Endothelial cell of umbilical vein (primary cell): ENCODE measurements around the gene BIN2. TPM values are rescaled to one million over a fixed set of nuclear protein-coding genes. Genes with fewer than 3 reads are reported as not detected.

ENCODE experiments used
- BruUV-seq: library from RNA; stranded (reverse); fragments of 400-500 nt; replicated peaks from 2 replicates; lab custom pipeline; 2021; lab: Mats Ljungman, UMichigan
- CTCF ChIA-PET: fragments of 300-600, 350-600 bp; sonication (Branson Sonifier 250); formaldehyde crosslinking; loops from one replicate; lab custom pipeline; 2021; ENCODE audit warnings: antibody characterized with exemption, inconsistent platforms; lab: Charles Lee
- POLR2A ChIA-PET: fragments of 300-600, 350-600 bp; sonication (Branson Sonifier 250); formaldehyde crosslinking; loops from one replicate; lab custom pipeline; 2021; ENCODE audit warnings: antibody characterized with exemption, inconsistent platforms; lab: Charles Lee
- DNase-seq: peaks from one replicate; pipeline ENCODE4 v3.0.0-alpha.2; 2011; ENCODE audit warnings: low read depth, low spot score
- FAIRE-seq: peaks from 2 replicates; lab custom pipeline; 2011; peaks lifted over from hg19 to GRCh38; lab: Jason Lieb, UNC
- H2AFZ ChIP-seq: 2 replicates; pipeline ENCODE4 v1.6.0; 2012; ENCODE audit warnings: low read depth, low read length, control low read depth, inconsistent platforms
- H3K27ac ChIP-seq: 2 replicates; pipeline ENCODE4 v1.5.1; 2011; ENCODE audit warnings: low read depth, mild to moderate bottlenecking, control low read depth, low read length, moderate library complexity; ENCODE audit not compliant: insufficient read depth
- H3K27me3 ChIP-seq, 2 experiments: 2 replicates each; pipeline versions ENCODE4 v1.6.0 to v1.6.1; 2011; ENCODE audit warnings: low read length in 2 of 2, mixed read lengths in 1 of 2; ENCODE audit not compliant: control insufficient read depth in 2 of 2, insufficient read depth in 2 of 2
- H3K36me3 ChIP-seq, 2 experiments: 2 replicates in 1 of 2; 3 replicates in 1 of 2; pipeline ENCODE4 v1.5.1; 2011; ENCODE audit warnings: low read length in 2 of 2, mild to moderate bottlenecking in 1 of 2, moderate library complexity in 1 of 2; ENCODE audit not compliant: control insufficient read depth in 2 of 2, insufficient read depth in 2 of 2; ENCODE audit errors: extremely low read depth in 1 of 2
- H3K4me1 ChIP-seq: 3 replicates; pipeline ENCODE4 v1.5.1; 2011; ENCODE audit warnings: mild to moderate bottlenecking, low read length; ENCODE audit not compliant: control insufficient read depth, insufficient read depth; ENCODE audit errors: extremely low read depth
- H3K4me2 ChIP-seq: 2 replicates; pipeline ENCODE4 v1.6.1; 2011; ENCODE audit warnings: low read length, control low read depth, mixed read lengths; ENCODE audit not compliant: insufficient read depth
- H3K4me3 ChIP-seq, 3 experiments: fragments of 200-600 bp in 1 of 3; sonication (generic), shearing (Covaris generic) in 1 of 3; replicated peaks in 1 of 3; 2 replicates each; pipeline ENCODE4 v1.5.1; 2011 to 2016; ENCODE audit warnings: control low read depth in 3 of 3, low read length in 3 of 3, mild to moderate bottlenecking in 2 of 3, inconsistent platforms in 1 of 3, low read depth in 1 of 3, moderate library complexity in 1 of 3; ENCODE audit not compliant: insufficient read depth in 1 of 3
- H3K79me2 ChIP-seq: 2 replicates; pipeline ENCODE4 v1.6.0; 2012; ENCODE audit warnings: low read length, inconsistent platforms; ENCODE audit not compliant: control insufficient read depth, insufficient read depth
- H3K9ac ChIP-seq: replicated peaks from 2 replicates; pipeline ENCODE3; 2011; ENCODE audit warnings: low read length, control low read depth; ENCODE audit not compliant: insufficient read depth; ENCODE audit errors: extremely low read depth
- H3K9me1 ChIP-seq: replicated peaks from 3 replicates; pipeline ENCODE4 v1.6.0; 2011; ENCODE audit warnings: mild to moderate bottlenecking, low read length; ENCODE audit not compliant: control insufficient read depth, insufficient read depth; ENCODE audit errors: extremely low read depth
- H3K9me3 ChIP-seq: replicated peaks from 2 replicates; pipeline ENCODE4 v1.5.1; 2012; ENCODE audit warnings: low read length, inconsistent platforms; ENCODE audit not compliant: control insufficient read depth, insufficient read depth
- H4K20me1 ChIP-seq: replicated peaks from 2 replicates; pipeline ENCODE3; 2011; ENCODE audit warnings: mild to moderate bottlenecking, low read length; ENCODE audit not compliant: control insufficient read depth, insufficient read depth; ENCODE audit errors: extremely low read depth
- EZH2 ChIP-seq: IDR thresholded peaks from 2 replicates; pipeline ENCODE4 v1.6.1; 2012; ENCODE audit warnings: borderline replicate concordance, low read depth, mild to moderate bottlenecking, moderate library complexity, low read length, inconsistent platforms; ENCODE audit not compliant: severe bottlenecking
- FOS ChIP-seq: IDR thresholded peaks from 2 replicates; pipeline ENCODE4 v1.6.1; 2011; ENCODE audit warnings: mild to moderate bottlenecking, low read length, moderate library complexity, borderline replicate concordance; ENCODE audit not compliant: insufficient read depth
- GATA2 ChIP-seq: IDR thresholded peaks from 2 replicates; pipeline ENCODE4 v1.7.0; 2011; ENCODE audit warnings: low read depth, mild to moderate bottlenecking, moderate library complexity, mixed read lengths, low read length; ENCODE audit not compliant: insufficient read length, insufficient read depth
- MAX ChIP-seq: IDR thresholded peaks from 2 replicates; pipeline ENCODE4 v1.6.1; 2011; ENCODE audit not compliant: insufficient read depth, insufficient read length
- POLR2AphosphoS5 ChIP-seq: IDR thresholded peaks from 2 replicates; pipeline ENCODE4 v1.6.1; 2012; ENCODE audit warnings: low read depth, mild to moderate bottlenecking, control low read depth, low read length, moderate library complexity; ENCODE audit not compliant: insufficient read depth
- dilution Hi-C: fragments of 300-500 bp; cut with MboI; formaldehyde crosslinking; loops from one replicate; pipeline ENCODE4 v1.15.0; 2019; ENCODE audit warnings: low sequenced_read_pairs; ENCODE audit not compliant: extremely low pct_ligation_motif_present
- intact Hi-C: fragments of 100-400 bp; cut with micrococcal nuclease; formaldehyde crosslinking; loops from one replicate; pipeline ENCODE4 v1.10.0; 2022
- polyA plus RNA-seq, 4 experiments: library from polyadenylated mRNA; depleted of rRNA in 3 of 4; stranded (reverse) in 3 of 4; unstranded in 1 of 4; fragments of >200 nt; gene quantifications; 2 replicates each; pipeline versions ENCODE4 v1.2.1 to v1.2.3, GENCODE V29; 2011 to 2012; ENCODE audit warnings: missing spikeins in 1 of 4
- total RNA-seq: library from RNA; stranded (reverse); gene quantifications from 2 replicates; pipeline ENCODE4 v1.2.3, GENCODE V29; 2021

BIN2 gene
- total and polyA plus RNA-seq, 2 donors (not counting 3 experiments of a cell fraction or from before 2014, with no cell fraction given): not detected

GRCh38 chr12:51240971-51241370 lies 83.0 kb downstream of the BIN2 start:
- POLR2A ChIA-PET: interaction anchor here (0.6 kb wide), 1 partner anchor 10 kb away, joined by 3 read pairs; no protein-coding TSS in a partner anchor
- Histone ChIP-seq H3K36me3 (peaks cover 16 to 29% of the 10 kb centered on the region in 2 experiments), H3K9me3 (no peaks in the 10 kb centered on the region), H3K9ac (no peak overlapping the region), H3K9me1 (no peaks in the 10 kb centered on the region), H2AFZ (no peak overlapping the region), H3K4me1 (peaks cover 16% of the 10 kb centered on the region), H3K79me2 (peaks cover 19% of the 10 kb centered on the region), H4K20me1 (no peaks in the 10 kb centered on the region), H3K4me3 (no peak overlapping the region), H3K4me2 (no peak overlapping the region), H3K27me3 (no peaks in the 10 kb centered on the region), H3K27ac (no peak overlapping the region)
- intact Hi-C loops: no loop called here
- DNase-seq: no peak
- dilution Hi-C loops: no loop called here
- no TSS peak for BruUV-seq
- no peak for TF ChIP-seq FOS
- no peak for TF ChIP-seq MAX
- no peak for TF ChIP-seq GATA2
- TF ChIP-seq POLR2AphosphoS5: no peak
- TF ChIP-seq EZH2: no peak
- CTCF ChIA-PET: interaction anchor here (1.6 to 2.5 kb wide), 3 partner anchors 12 to 100 kb away, joined by 6 to 10 read pairs (median 8); partner anchors contain the start of gene POU6F1
- FAIRE-seq: no peak
